DND-41 (cell line): ENCODE results near the gene MRPL44.

Source experiments
- ATAC-seq: fragments of 200-7000 bp; cut with Tn5 transposase; 3 replicates; pipeline ENCODE4 v1.9.1; 2021; ENCODE audit warnings: low read depth; ENCODE audit not compliant: insufficient read depth
- DNase-seq: peaks from one replicate; pipeline ENCODE4 v3.0.0-alpha.2; 2020
- H2AFZ ChIP-seq: 2 replicates; pipeline ENCODE4 v1.6.0; 2012; ENCODE audit warnings: low read depth, low read length
- H3K27ac ChIP-seq: 2 replicates; pipeline ENCODE4 v1.5.1; 2012; ENCODE audit warnings: low read length, inconsistent platforms
- H3K27me3 ChIP-seq: fragments of 200-600 bp; sonication (generic); 2 replicates; pipeline ENCODE4 v1.6.0; 2012; ENCODE audit warnings: low read length, mild to moderate bottlenecking, inconsistent platforms; ENCODE audit not compliant: insufficient read depth, poor library complexity
- H3K36me3 ChIP-seq: 2 replicates; pipeline ENCODE4 v1.5.1; 2012; ENCODE audit warnings: low read length, inconsistent platforms; ENCODE audit not compliant: insufficient read depth
- H3K4me1 ChIP-seq: 2 replicates; pipeline ENCODE4 v1.5.1; 2012; ENCODE audit warnings: mild to moderate bottlenecking, low read length; ENCODE audit not compliant: insufficient read depth
- H3K4me2 ChIP-seq: 2 replicates; pipeline ENCODE4 v1.6.0; 2012; ENCODE audit warnings: mild to moderate bottlenecking, moderate library complexity, low read length, inconsistent platforms; ENCODE audit not compliant: insufficient read depth
- H3K4me3 ChIP-seq, 2 experiments: fragments of 200-600 bp in 1 of 2; shearing (Covaris generic) in 1 of 2; 2 replicates each; pipeline ENCODE4 v1.5.1; 2012 to 2016; ENCODE audit warnings: inconsistent platforms in 2 of 2, low read length in 2 of 2, mild to moderate bottlenecking in 2 of 2, low read depth in 1 of 2, moderate library complexity in 1 of 2
- H3K79me2 ChIP-seq: 2 replicates; pipeline ENCODE4 v1.6.0; 2012; ENCODE audit warnings: low read length, inconsistent platforms; ENCODE audit not compliant: insufficient read depth
- H3K9ac ChIP-seq: 2 replicates; pipeline ENCODE4 v1.6.0; 2012; ENCODE audit warnings: low read depth, mild to moderate bottlenecking, inconsistent platforms, low read length, moderate library complexity
- H3K9me3 ChIP-seq: 2 replicates; pipeline ENCODE4 v1.5.1; 2012; ENCODE audit warnings: low read length, moderate library complexity, mild to moderate bottlenecking, inconsistent platforms; ENCODE audit not compliant: insufficient read depth, severe bottlenecking
- H4K20me1 ChIP-seq: 2 replicates; pipeline ENCODE4 v1.6.0; 2012; ENCODE audit warnings: low read length; ENCODE audit not compliant: insufficient read depth
- CTCF ChIP-seq: IDR thresholded peaks from 2 replicates; pipeline ENCODE4 v1.5.1; 2012; ENCODE audit warnings: borderline replicate concordance, low read length, moderate library complexity, mild to moderate bottlenecking; ENCODE audit not compliant: poor library complexity, severe bottlenecking; ENCODE audit errors: extremely low read depth
- EZH2 ChIP-seq: IDR thresholded peaks from 3 replicates; pipeline ENCODE4 v1.6.1; 2012; ENCODE audit warnings: borderline replicate concordance, low read depth, mild to moderate bottlenecking, moderate library complexity, low read length, inconsistent platforms; ENCODE audit not compliant: severe bottlenecking

MRPL44 gene

GRCh38 chr2:223943561-223944008 lies 13.7 kb upstream of the MRPL44 start:
- Histone ChIP-seq H3K9ac (no peak overlapping the region; the same call in 1 of the 2 replicates), H3K4me1 (peaks cover 25% of the 10 kb centered on the region), H4K20me1 (peaks cover 10% of the 10 kb centered on the region; the same call in 1 of the 2 replicates), H3K27me3 (no peaks in the 10 kb centered on the region), H3K9me3 (no peaks in the 10 kb centered on the region), H3K36me3 (no peaks in the 10 kb centered on the region; the same call in 1 of the 2 replicates), H3K79me2 (peaks cover 32% of the 10 kb centered on the region), H2AFZ (no peak overlapping the region), H3K4me3 (no peak overlapping the region), H3K27ac (no peak overlapping the region), H3K4me2 (peak overlapping the region; percentile 92)
- DNase-seq = no peak
- TF ChIP-seq EZH2 = no peak
- no peak for ATAC-seq

- Histone ChIP-seq H3K9ac (peak overlapping the region; percentile 89), H3K9me3 (no peaks in the 10 kb centered on the region), H3K4me1 (peaks cover 25% of the 10 kb centered on the region), H3K27me3 (no peaks in the 10 kb centered on the region), H3K27ac (peak overlapping the region; percentile 81), H4K20me1 (peaks cover 6% of the 10 kb centered on the region; the same call in 1 of the 2 replicates), H3K79me2 (peaks cover 27% of the 10 kb centered on the region), H2AFZ (peak overlapping the region; percentile 91), H3K4me2 (peak overlapping the region; percentile 92), H3K4me3 (peak overlapping the region; percentile 46 to 85; a peak in 3 of 4 replicates), H3K36me3 (no peaks in the 10 kb centered on the region; the same call in 1 of the 2 replicates)
- ATAC-seq (no peak), DNase-seq (no peak)
- no peak for TF ChIP-seq CTCF
- no peak for TF ChIP-seq EZH2
Observed at GRCh38 chr2:223944166-223944702, 13.0 kb upstream of the MRPL44 start.

GRCh38 chr2:223944703-223945531 lies 12.3 kb upstream of the MRPL44 start, which contains the start of gene WDFY1:
WDFY1 (minus strand) TSS chr2:223945335; CDS start chr2:223945284, 51 bp downstream.
- peak; percentile 99 for ATAC-seq
- Histone ChIP-seq H2AFZ (peak within 1 kb of the TSS; percentile 91), H3K4me1 (peaks cover 25% of the 10 kb centered on the region), H3K4me3 (peak within 1 kb of the TSS; percentile 46 to 85; a peak in 3 of 4 replicates), H3K9ac (peak within 1 kb of the TSS; percentile 89), H3K36me3 (no peaks in the 10 kb centered on the region; the same call in 1 of the 2 replicates), H3K4me2 (peak within 1 kb of the TSS; percentile 92), H3K27me3 (no peaks in the 10 kb centered on the region), H3K79me2 (peaks cover 27% of the 10 kb centered on the region), H3K9me3 (no peaks in the 10 kb centered on the region), H4K20me1 (peaks cover 6% of the 10 kb centered on the region; the same call in 1 of the 2 replicates), H3K27ac (peak within 1 kb of the TSS; percentile 81)
- peak; percentile 83 for DNase-seq
- no peak for TF ChIP-seq CTCF
- TF ChIP-seq EZH2 = no peak
